Body of pancreas (tissue), 4 donors: ENCODE measurements around the gene ERLIN1. TPM values are rescaled to one million over a fixed set of nuclear protein-coding genes. Genes with fewer than 3 reads are reported as not detected.
A peak's percentile ranks its signal among the peaks of the same experiment; 100 is the strongest.

Experiments used
- ATAC-seq: fragments of 150-250 bp; one replicate; pipeline ENCODE4 v1.9.1; 2016
- DNase-seq, 4 donors: peaks; one replicate each; pipeline ENCODE4 v3.0.0-alpha.2; 2019
- H3K27ac ChIP-seq, 4 donors: fragments of 200-600 bp; sonication (generic); 1 replicate in 3 of 4; 2 replicates in 1 of 4; pipeline versions ENCODE4 v1.5.1 to v1.6.1; 2016 to 2019; ENCODE audit warnings: mild to moderate bottlenecking in 1 of 4, mixed read lengths in 1 of 4, moderate library complexity in 1 of 4
- H3K27me3 ChIP-seq, 2 donors: fragments of 200-600 bp; sonication (generic); one replicate each; pipeline ENCODE4 v1.6.0; 2016; ENCODE audit warnings: mild to moderate bottlenecking in 1 of 2
- H3K36me3 ChIP-seq, 2 donors: fragments of 200-600 bp; sonication (generic); replicated peaks in 1 of 2; 2 replicates each; pipeline ENCODE4 v1.5.1; 2016; ENCODE audit warnings: low read depth in 2 of 2; ENCODE audit not compliant: insufficient read depth in 1 of 2
- H3K4me1 ChIP-seq: fragments of 200-600 bp; sonication (generic); one replicate; pipeline ENCODE4 v1.6.0; 2016
- H3K4me3 ChIP-seq, 2 donors: fragments of 200-600 bp; sonication (generic); 1 replicate in 1 of 2; 2 replicates in 1 of 2; pipeline ENCODE4 v1.5.1; 2016 to 2019
- H3K9me3 ChIP-seq, 3 donors: fragments of 200-600 bp; sonication (generic); 1 replicate in 2 of 3; 2 replicates in 1 of 3; pipeline ENCODE4 v1.5.1; 2016
- CTCF ChIP-seq, 7 experiments: fragments of 450-650 bp in 4 of 7; fragments of 200-600 bp in 3 of 7; sonication (generic) in 3 of 7; IDR thresholded peaks; one replicate each; pipeline ENCODE4 v1.5.1; 2016 to 2019; ENCODE audit warnings: antibody characterized with exemption in 7 of 7
- POLR2A ChIP-seq, 3 donors: fragments of 450-650 bp; IDR thresholded peaks; one replicate each; pipeline ENCODE4 v1.6.1; 2016; ENCODE audit warnings: antibody characterized with exemption in 3 of 3, mild to moderate bottlenecking in 2 of 3
- WGBS, 2 donors: methylation state at CpG; one replicate each; pipeline ENCODE4 v1.1.5; 2017; 5-methylcytosine and 5-hydroxymethylcytosine counted together
- intact Hi-C: fragments of 100-400 bp; cut with DNase I; formaldehyde crosslinking; loops from one replicate; pipeline ENCODE4 v1.15.1; 2023
- total RNA-seq, 2 donors: library from RNA; depleted of rRNA; stranded (reverse); fragments of >200 nt; gene quantifications; one replicate each; pipeline ENCODE4 v1.1.0, GENCODE V29; 2016

Gene ERLIN1
- total RNA-seq, 2 donors from 2014 or later: 3.6 to 14.3 TPM

- no peaks in the 10 kb centered on the region for H3K9me3 ChIP-seq
- no peaks in the 10 kb centered on the region for H3K27me3 ChIP-seq
- H3K4me1 ChIP-seq: peaks cover 26% of the 10 kb centered on the region
- H3K27ac ChIP-seq: peak overlapping the region in 2 of 4 donors; percentile 34 to 59
- no peak for TF ChIP-seq POLR2A (IDR thresholded peaks at IDR 0.05)
- TF ChIP-seq CTCF (IDR thresholded peaks at IDR 0.05): no peak
- no peak overlapping the region for H3K4me3 ChIP-seq
- peak; percentile 14 to 49 (median 37) for DNase-seq
- whole genome bisulfite sequencing, 2 donors: 49 to 56% methylated on average over 3 of the region's 3 CpGs
- intact Hi-C loops: no loop called here
- H3K36me3 ChIP-seq: no peaks in the 10 kb centered on the region
- peak; percentile 53 for ATAC-seq
These were observed 10.8 kb downstream of the ERLIN1 start for GRCh38 chr10:100174699-100175677.

- 97% methylated on average over 6 of the region's 6 CpGs for WGBS, 2 donors
- ATAC-seq (no peak), DNase-seq (no peak)
- no peak overlapping the region for H3K27ac ChIP-seq
- H3K27me3 ChIP-seq: no peaks in the 10 kb centered on the region
- intact Hi-C loops: no loop called here
- no peak overlapping the region for H3K4me3 ChIP-seq
- no peaks in the 10 kb centered on the region for H3K36me3 ChIP-seq
- peaks cover 16% of the 10 kb centered on the region for H3K4me1 ChIP-seq
- TF ChIP-seq CTCF (IDR thresholded peaks at IDR 0.05): no peak
- no peak for TF ChIP-seq POLR2A (IDR thresholded peaks at IDR 0.05)
- H3K9me3 ChIP-seq: no peaks in the 10 kb centered on the region
These were observed 12.8 kb downstream of the ERLIN1 start for GRCh38 chr10:100173035-100173434.

- DNase-seq (no peak), ATAC-seq (no peak)
- WGBS, 2 donors: 94% methylated on average over 1 of the region's 1 CpG
- TF ChIP-seq POLR2A (IDR thresholded peaks at IDR 0.05) (no peak), CTCF (IDR thresholded peaks at IDR 0.05) (no peak)
- peaks cover 23% of the 10 kb centered on the region for H3K4me1 ChIP-seq
- H3K4me3 ChIP-seq: no peak overlapping the region
- no peak overlapping the region for H3K27ac ChIP-seq
- no peaks in the 10 kb centered on the region for H3K36me3 ChIP-seq
- intact Hi-C loops: no loop called here
- no peaks in the 10 kb centered on the region for H3K9me3 ChIP-seq
- H3K27me3 ChIP-seq: no peaks in the 10 kb centered on the region
These were observed 13.5 kb downstream of the ERLIN1 start for GRCh38 chr10:100172349-100172748.

- intact Hi-C loops: no loop called here
- no peak for DNase-seq
- Histone ChIP-seq H3K4me3 (no peak overlapping the region), H3K27me3 (no peaks in the 10 kb centered on the region), H3K36me3 (no peaks in the 10 kb centered on the region), H3K27ac (peak overlapping the region in 2 of 4 donors; percentile 21 to 24), H3K9me3 (no peaks in the 10 kb centered on the region), H3K4me1 (peaks cover 17% of the 10 kb centered on the region)
- WGBS, 2 donors: 83 to 85% methylated on average over 1 of the region's 1 CpG
- TF ChIP-seq POLR2A (IDR thresholded peaks at IDR 0.05) (no peak), CTCF (IDR thresholded peaks at IDR 0.05) (no peak)
- no peak for ATAC-seq
These were observed 17.6 kb downstream of the ERLIN1 start for GRCh38 chr10:100168313-100168643.
